K562 (cell line): ENCODE results near the gene BAG5. TPM values are rescaled to one million over a fixed set of nuclear protein-coding genes. Genes with fewer than 3 reads are reported as not detected.

Experiments used
- EGR1 ChIP-seq: fragments of 450-650 bp; conservative IDR thresholded peaks from 2 replicates; pipeline ENCODE4 v1.6.1; 2017; ENCODE audit warnings: mild to moderate bottlenecking
- EZH2 ChIP-seq: IDR thresholded peaks from 2 replicates; pipeline ENCODE4 v1.6.1; 2012; ENCODE audit warnings: low read depth, mild to moderate bottlenecking, inconsistent platforms, low read length, borderline replicate concordance
- FOXP1 ChIP-seq: sonication (generic); formaldehyde crosslinking; IDR thresholded peaks from 2 replicates; pipeline ENCODE4 v1.8.0; 2022; ENCODE audit warnings: mild to moderate bottlenecking, missing genetic modification reagents
- FOXP4 ChIP-seq: sonication (generic); formaldehyde crosslinking; IDR thresholded peaks from 2 replicates; pipeline ENCODE4 v1.8.0; 2022; ENCODE audit warnings: mild to moderate bottlenecking, missing genetic modification reagents, borderline replicate concordance
- GABPB2 ChIP-seq: fragments of 250-450 bp; sonication (Bioruptor Pico); conservative IDR thresholded peaks from 2 replicates; pipeline ENCODE4 v1.5.1; 2021; ENCODE audit warnings: mild to moderate bottlenecking
- HNRNPLL ChIP-seq: fragments of 200-400 bp; formaldehyde crosslinking; IDR thresholded peaks from 2 replicates; pipeline ENCODE4 v1.6.1; 2017; ENCODE audit warnings: low read length, low read depth, mild to moderate bottlenecking; ENCODE audit not compliant: poor library complexity, severe bottlenecking
- KLF6 ChIP-seq: fragments of 250-450 bp; sonication (Bioruptor Pico); IDR thresholded peaks from 2 replicates; pipeline ENCODE4 v1.4.0; 2020; ENCODE audit warnings: mild to moderate bottlenecking, moderate library complexity, borderline replicate concordance
- MCM7 ChIP-seq, 2 experiments: fragments of 450-650 bp; IDR thresholded peaks; 2 replicates each; pipeline ENCODE4 v1.6.1; 2016 to 2018
- NELFE ChIP-seq: IDR thresholded peaks from 2 replicates; pipeline ENCODE4 v1.6.1; 2011; ENCODE audit warnings: mild to moderate bottlenecking; ENCODE audit not compliant: insufficient read depth, insufficient read length
- NFRKB ChIP-seq: fragments of 450-650 bp; IDR thresholded peaks from 2 replicates; pipeline ENCODE4 v1.6.1; 2016; ENCODE audit warnings: low read depth
- NR2C2 ChIP-seq, 2 experiments: fragments of 200-800 bp in 1 of 2; sonication (Bioruptor generic) in 1 of 2; sonication (generic) in 1 of 2; formaldehyde crosslinking in 1 of 2; IDR thresholded peaks; 2 replicates each; pipeline versions ENCODE4 v1.6.1 to v1.8.0; 2016 to 2022; ENCODE audit warnings: mild to moderate bottlenecking in 1 of 2, missing compliant biosample characterization in 1 of 2, missing genetic modification characterization in 1 of 2, missing genetic modification reagents in 1 of 2
- POLR3G ChIP-seq: IDR thresholded peaks from 2 replicates; pipeline ENCODE4 v1.6.1; 2011; ENCODE audit not compliant: insufficient read length, insufficient replicate concordance; ENCODE audit errors: extremely low read depth
- RBFOX2 ChIP-seq: fragments of 200-400 bp; formaldehyde crosslinking; IDR thresholded peaks from 2 replicates; pipeline ENCODE4 v1.6.1; 2017; ENCODE audit warnings: low read depth, mild to moderate bottlenecking, low read length, moderate library complexity
- RERE ChIP-seq: sonication (generic); formaldehyde crosslinking; IDR thresholded peaks from 2 replicates; pipeline ENCODE4 v1.8.0; 2023; ENCODE audit warnings: missing genetic modification reagents, mild to moderate bottlenecking, borderline replicate concordance
- TBP ChIP-seq: optimal IDR thresholded peaks from 2 replicates; pipeline ENCODE3; 2011; ENCODE audit warnings: low read depth, low read length, improper control_type of control experiment
- THRA ChIP-seq: fragments of 450-650 bp; IDR thresholded peaks from 2 replicates; pipeline ENCODE4 v1.6.1; 2017; ENCODE audit warnings: mild to moderate bottlenecking, moderate library complexity
- ZC3H4 ChIP-seq: sonication (generic); formaldehyde crosslinking; IDR thresholded peaks from 2 replicates; pipeline ENCODE4 v1.9.0; 2021; ENCODE audit warnings: missing genetic modification reagents, borderline replicate concordance
- ZNF175 ChIP-seq: fragments of 200-800 bp; sonication (Bioruptor generic); IDR thresholded peaks from 2 replicates; pipeline ENCODE4 v1.6.1; 2016; ENCODE audit warnings: low read depth, mild to moderate bottlenecking, missing genetic modification characterization, missing compliant biosample characterization
- ZNF75A ChIP-seq: fragments of 450-650 bp; formaldehyde crosslinking; IDR thresholded peaks from 2 replicates; pipeline ENCODE4 v1.4.0; 2020; ENCODE audit warnings: mild to moderate bottlenecking
- polyA plus RNA-seq, 8 experiments: library from polyadenylated mRNA; depleted of rRNA in 4 of 8; stranded (reverse) in 5 of 8; unstranded in 3 of 8; fragments of >200 nt; fragmentation: Nextera tagmentation in 2 of 8; fragmentation: Illumina TruSeq in 1 of 8; extraction: Ambion mirVana in 2 of 8; extraction: Trizol in 1 of 8; gene quantifications; 2 replicates each; pipeline versions ENCODE4 v1.2.1 to v1.2.3, GENCODE V29; 2011 to 2014; ENCODE audit warnings: inconsistent platforms in 1 of 8, missing spikeins in 1 of 8
- total RNA-seq, 7 experiments: library from RNA; depleted of rRNA in 6 of 7; stranded (reverse); fragments of >200 nt in 6 of 7; fragmentation: Illumina TruSeq in 2 of 7; extraction: Trizol in 2 of 7; gene quantifications; 2 replicates each; pipeline versions ENCODE4 v1.2.1 to v1.2.3, GENCODE V29; 2011 to 2021; ENCODE audit warnings: low replicate concordance in 1 of 7

The BAG5 gene
- total and polyA plus RNA-seq, 9 of the 15 experiments (the other 6 are each of a cell fraction or from before 2014, with no cell fraction given): 7.9 to 21.4 (median 13.2) TPM

GRCh38 chr14:103521951-103522563, 40.4 kb downstream of the BAG5 start (continued):
- no peak for TF ChIP-seq EZH2
- peak; percentile 72; the same call in 1 of the 2 replicates for TF ChIP-seq ZC3H4 (CRISPR knock-in tag)
- TF ChIP-seq KLF6: no peak
- TF ChIP-seq POLR3G: no peak
- no peak for TF ChIP-seq THRA
- TF ChIP-seq RERE (CRISPR knock-in tag): no peak
- TF ChIP-seq RBFOX2: peak; percentile 75
- TF ChIP-seq NFRKB: no peak
- TF ChIP-seq ZNF175: no peak
- no peak for TF ChIP-seq NR2C2 (CRISPR knock-in tag; IDR thresholded peaks at IDR 0.05)
- no peak for TF ChIP-seq NR2C2 (tag; IDR thresholded peaks at IDR 0.05)
- no peak for TF ChIP-seq EGR1
- TF ChIP-seq FOXP1: peak; percentile 38; the same call in 1 of the 2 replicates
- TF ChIP-seq MCM7 (IDR thresholded peaks at IDR 0.05): no peak
- no peak for TF ChIP-seq FOXP4 (CRISPR knock-in tag)
- no peak for TF ChIP-seq TBP
- TF ChIP-seq ZNF75A (CRISPR knock-in tag): no peak
- no peak for TF ChIP-seq GABPB2
- no peak for TF ChIP-seq NELFE
- no peak for TF ChIP-seq HNRNPLL
